ENCODE data around the gene IGF2BP3.
A peak's percentile ranks its signal among the peaks of the same experiment; 100 is the strongest.

- no peak for TF ChIP-seq CTCF (conservative IDR thresholded peaks at IDR 0.05 in 1 of 2, IDR thresholded peaks at IDR 0.05 in 1 of 2; ENCODE audit: low read depth in 1 of 2, low read length in 2 of 2)
- TF ChIP-seq EZH2 (IDR thresholded peaks at IDR 0.05; ENCODE audit: low read length, missing control alignments) = peak; percentile 34
Measured at GRCh38 chr7:23472046-23472445, 1.8 kb upstream of the IGF2BP3 start.
